ENCODE data around the gene CLMN.

DNA sequence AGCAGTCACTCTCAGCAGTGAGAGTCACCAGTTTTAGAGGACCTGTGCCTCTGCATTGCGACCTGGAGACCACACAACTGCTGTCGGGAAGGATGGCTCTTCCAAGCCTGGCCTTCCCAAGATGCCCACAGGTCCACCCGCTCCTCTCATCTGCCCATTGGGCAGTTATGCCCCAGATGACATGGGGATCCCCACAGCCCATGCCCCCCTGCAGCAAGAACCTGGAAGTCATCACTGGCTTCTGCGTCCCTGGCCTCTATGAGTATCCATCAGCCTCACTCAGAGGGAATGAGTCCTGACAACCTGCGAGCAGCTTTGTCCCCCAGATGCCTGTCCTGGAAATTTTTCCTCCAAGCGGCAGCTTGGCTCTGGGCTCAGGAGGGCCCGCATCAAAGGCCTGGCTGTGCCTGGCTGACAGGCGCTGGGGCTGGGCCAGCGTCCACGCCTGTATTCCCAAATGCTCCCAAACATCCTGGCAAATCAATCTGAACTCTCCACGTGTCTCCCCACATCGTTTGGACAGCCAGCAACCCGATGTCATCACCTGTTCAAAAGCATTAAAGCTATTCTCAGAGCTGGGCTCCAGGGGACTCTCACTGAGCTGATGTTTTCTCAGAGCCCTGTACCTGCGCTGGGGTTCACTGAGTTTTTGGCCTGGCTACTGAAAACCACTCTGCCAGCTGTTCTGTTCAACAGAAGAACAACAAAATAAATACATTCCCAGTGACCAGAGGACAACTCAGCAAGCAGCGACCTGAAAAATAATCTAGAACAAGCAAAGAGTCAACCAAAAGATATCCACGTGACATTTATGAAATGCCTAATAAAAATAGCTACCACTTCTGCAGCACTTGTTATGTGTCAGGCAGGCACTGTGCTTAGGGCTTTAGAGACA is 57.8 kb downstream of the CLMN start:
- TF ChIP-seq CTCF (conservative IDR thresholded peaks at IDR 0.05; ENCODE audit: low read depth in 2 of 2), result no peak
- TF ChIP-seq EZH2 (IDR thresholded peaks at IDR 0.05; ENCODE audit: low read depth, unreplicated experiment), result no peak
- TF ChIP-seq JUNB (IDR thresholded peaks at IDR 0.05; ENCODE audit: unreplicated experiment), result no peak
- TF ChIP-seq POLR2AphosphoS5 (IDR thresholded peaks at IDR 0.05; ENCODE audit: low read depth), result no peak
